Activated T-cell treated with anti-CD3 and anti-CD28 coated beads for 24 hours (primary cell): ENCODE results near the gene ERI2.
"Not testable (repeated sequence)": the region's sequence is repeated elsewhere in the genome, so short reads cannot be mapped to it uniquely, and the experiment has no call there.

ENCODE experiments used
- DNase-seq: peaks from one replicate; pipeline ENCODE4 v3.0.0-alpha.2; 2020; ENCODE audit warnings: low read depth

The ERI2 gene

GRCh38 chr16:20764448-20764847 lies 41.8 kb downstream of the ERI2 start:
- DNase-seq = not testable (repeated sequence)

DNA sequence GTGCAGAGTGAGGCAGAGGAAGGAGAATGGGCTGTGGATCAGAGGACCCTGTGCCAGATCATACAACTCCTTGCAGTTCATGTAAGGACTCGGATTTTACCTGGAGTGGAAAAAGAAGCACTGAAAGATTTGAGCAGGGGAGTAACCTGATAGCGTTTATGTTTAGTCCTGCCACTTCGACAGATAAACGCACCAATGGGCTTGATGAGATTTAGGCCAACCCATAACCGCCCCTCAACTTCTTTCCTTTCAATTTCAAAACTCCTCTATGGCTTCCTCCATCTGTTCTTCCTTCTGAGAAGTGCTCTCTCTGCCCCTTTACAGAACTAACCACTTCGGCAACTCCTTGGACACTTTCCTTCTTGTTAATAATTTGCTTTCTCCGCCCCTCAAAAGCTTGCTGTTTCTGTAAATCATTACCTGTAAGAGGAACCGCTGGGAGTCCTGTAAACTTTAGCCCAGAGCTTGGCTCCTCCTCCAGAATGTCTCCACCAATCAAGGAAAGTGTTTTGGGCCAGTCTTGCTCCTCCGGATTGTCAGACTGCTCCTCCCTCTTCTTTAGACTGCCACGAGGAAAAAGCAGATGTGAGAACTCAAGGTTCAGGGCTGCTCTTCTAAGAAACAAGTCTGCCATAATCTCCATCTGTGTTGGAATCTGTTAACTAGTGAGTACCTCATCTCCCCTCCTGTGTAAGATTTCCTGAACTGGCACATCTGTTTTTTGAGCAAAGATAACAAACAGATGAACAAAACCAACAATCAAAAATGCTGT lies 42.6 kb downstream of the ERI2 start, which contains the start of gene ACSM3:
ACSM3 (plus strand) TSS at position 554 of the 772 bp plus-strand sequence. CDS start 6,021 bp downstream, outside the sequence.
- peak; percentile 54 for DNase-seq

- DNase-seq = no peak
These were observed 43.7 kb downstream of the ERI2 start for GRCh38 chr16:20762404-20763123.

DNA sequence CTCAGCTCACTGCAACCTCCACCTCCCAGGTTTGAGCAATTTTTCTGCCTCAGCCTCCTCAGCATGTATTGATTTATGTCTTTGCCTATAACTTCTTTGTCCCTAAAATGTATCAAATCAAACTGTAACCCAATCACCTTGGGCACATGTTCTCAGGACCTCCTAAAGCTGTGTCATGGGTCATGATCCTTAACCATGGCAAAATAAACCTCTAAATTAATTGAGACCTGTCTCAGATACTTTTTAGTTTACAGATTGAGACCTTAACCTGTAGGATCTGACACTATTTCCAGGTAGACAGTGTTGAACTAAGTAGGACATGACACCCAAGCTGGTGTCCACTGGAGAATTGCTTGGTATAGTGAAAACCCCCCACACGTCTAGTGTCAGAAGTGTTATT lies 45.1 kb downstream of the ERI2 start:
- no peak for DNase-seq

GRCh38 chr16:20760346-20760745 lies 45.9 kb downstream of the ERI2 start:
- no peak for DNase-seq

GRCh38 chr16:20755799-20756198 lies 50.5 kb downstream of the ERI2 start:
- not testable (repeated sequence) for DNase-seq

DNA sequence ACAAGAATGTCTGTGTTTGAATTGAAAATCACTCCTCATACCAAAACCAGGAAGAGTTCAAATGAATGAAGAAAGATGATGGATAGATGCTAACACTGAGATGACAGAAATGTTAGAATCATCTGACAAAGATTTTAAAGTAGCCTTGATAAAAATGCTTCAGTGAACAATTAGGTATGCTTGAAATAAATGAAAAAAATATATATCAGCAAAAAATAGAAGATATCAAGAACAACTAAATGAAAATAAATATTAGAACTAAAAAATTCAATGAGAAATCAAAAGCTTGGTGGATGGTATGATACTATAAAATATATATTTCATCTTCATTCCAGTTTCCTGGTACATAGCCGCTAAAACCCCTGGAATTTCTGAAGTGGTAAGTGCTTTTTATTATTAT lies 51.0 kb downstream of the ERI2 start:
- no peak for DNase-seq

DNA sequence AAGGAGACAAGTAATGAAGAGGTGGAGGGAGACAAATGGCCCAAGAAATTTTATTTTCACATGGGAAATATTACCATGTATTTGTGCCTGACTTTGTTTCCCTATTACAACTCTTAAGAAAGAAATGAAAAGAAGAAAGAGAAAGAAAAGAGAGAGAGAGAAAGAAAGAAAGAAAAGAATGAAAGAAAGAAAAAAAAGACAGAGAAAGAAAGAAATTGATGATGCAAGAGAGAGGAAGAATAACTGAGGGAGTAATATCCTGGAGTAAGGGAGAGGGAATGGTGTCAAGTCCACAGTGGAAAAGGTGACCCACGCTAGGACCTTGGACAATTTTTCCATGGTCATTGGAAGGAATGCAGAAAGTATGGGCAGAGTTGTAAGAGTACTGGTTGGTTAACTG lies 52.5 kb downstream of the ERI2 start:
- DNase-seq = no peak

GRCh38 chr16:20750558-20750957 lies 55.7 kb downstream of the ERI2 start:
- DNase-seq = no peak

- no peak for DNase-seq
These were observed 56.8 kb downstream of the ERI2 start for GRCh38 chr16:20749474-20749873.

DNA sequence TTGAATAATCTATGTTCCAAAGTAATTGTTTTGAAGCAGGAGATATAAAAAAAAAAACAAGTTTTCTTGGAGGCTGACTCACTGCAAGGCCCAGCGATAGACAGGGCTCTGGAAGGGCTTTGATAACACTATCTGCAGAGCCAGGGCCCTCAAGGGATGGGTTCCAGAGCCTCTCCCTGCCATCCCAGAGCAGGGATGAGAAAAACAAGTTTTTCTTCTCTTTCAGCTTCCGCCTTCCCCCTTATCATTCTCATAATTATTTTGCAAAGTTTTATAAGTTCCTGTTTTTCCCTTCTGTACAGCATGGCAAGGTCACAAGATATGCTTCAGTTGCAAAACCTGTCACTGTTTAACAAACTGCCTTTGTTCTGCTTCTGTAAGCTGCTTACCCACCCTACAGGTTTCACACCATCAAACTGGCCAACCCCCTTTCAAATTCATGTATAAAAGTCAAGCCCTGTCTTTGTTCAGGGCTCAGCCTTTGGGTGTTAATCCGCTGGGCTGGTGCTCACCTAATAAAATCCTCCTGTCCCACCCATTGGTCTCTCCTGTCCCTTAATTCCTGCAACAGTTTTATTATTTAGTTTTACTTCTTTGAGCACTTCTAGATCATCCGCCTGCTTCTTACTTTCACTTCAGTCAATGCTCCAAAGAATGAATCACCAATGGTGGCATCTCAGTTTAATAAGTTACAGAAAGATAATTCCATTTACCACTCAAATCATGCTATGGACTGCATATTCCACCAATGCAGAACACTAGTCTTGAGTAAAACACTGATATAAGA lies 59.0 kb downstream of the ERI2 start:
- no peak for DNase-seq

- DNase-seq = no peak
These were observed 59.8 kb downstream of the ERI2 start for GRCh38 chr16:20746461-20746860.
